GM21723 (cell line): ENCODE results near the gene CYLC1.

Source experiments
- ATAC-seq: cut with Tn5 transposase; IDR thresholded peaks from one replicate; pipeline ENCODE4 v1.9.1; 2021; ENCODE audit warnings: mild to moderate bottlenecking, moderate library complexity; ENCODE audit not compliant: unreplicated experiment

The CYLC1 gene

DNA sequence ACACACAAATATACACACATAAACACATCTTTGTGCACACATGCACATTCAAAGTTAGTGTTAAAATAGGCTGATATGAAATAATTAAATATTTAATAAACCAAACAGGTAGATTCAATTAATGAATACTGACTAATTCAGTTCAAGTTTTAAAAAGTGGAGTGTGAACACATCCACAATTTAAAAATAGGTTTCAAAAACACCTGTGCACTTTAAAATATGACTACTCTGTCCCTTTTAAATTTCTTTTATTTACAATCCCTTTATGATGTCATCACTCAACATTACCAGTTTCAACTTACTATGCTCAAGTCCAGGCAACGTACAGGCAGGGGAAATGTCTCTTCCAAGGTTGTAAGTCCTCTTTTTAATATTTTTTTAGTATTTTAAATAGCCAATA lies at the start of gene CYLC1:
Gene CYLC1, plus strand, starts transcription at position 301 of the 400 bp plus-strand sequence. Its CDS starts 37 bp downstream, at position 338.
- no peak for ATAC-seq

DNA sequence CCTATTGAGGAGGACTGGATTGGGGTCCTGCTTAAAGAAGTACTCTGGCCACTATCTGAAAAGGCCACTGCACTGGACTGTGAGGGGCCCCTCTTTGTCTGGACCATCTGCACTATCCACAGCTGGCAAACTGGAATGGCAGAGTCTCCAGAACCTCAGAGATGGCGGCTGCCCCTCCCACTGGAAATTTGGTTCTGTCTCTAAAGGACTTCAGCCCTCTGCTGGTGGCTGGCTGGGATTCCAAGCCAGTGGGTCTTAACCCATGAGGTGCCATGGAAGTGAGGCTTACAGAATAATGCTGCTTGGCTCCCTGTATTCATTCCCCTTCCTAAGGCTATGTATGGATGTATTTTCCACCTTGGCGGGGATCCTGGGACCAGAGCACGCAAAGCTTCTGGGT lies 41.6 kb upstream of the CYLC1 start:
- no peak for ATAC-seq

DNA sequence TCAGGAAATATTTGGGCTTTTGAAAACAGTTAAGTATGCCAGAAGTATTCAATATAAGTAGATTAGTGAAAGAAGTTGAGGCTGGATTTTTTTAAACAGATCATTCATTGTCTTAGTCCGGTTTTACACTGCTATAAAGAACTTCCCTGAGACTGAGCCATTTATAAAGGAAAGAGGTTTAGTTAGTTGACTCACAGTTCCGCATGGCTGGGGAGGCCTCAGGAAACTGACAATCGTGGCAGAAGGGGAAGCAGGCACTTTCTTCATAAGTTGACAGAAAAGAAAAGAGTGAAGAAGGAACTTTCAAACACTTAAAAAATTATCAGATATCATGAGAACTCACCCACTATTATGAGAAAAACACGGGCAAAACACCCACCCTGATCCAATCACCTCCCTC lies 31.1 kb upstream of the CYLC1 start:
- ATAC-seq = peak; percentile 65

DNA sequence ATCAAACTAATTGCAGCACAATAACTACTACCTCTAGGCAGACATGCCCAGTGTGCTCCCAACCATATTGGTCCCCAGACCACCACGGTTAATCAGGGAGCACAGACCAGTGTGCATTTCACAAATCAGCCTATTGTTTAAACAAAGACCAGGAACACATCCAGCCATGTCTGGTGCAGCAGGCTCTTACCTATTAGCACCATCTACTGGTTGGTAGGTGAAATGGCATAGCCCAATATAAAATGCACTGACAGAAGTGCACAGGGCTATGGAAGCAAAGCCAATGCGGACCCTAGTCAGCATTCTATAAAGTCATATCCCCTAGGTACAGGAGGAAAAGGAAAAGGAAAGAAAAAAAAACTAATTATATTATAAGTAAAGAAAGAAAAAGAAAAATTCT lies 15.5 kb upstream of the CYLC1 start:
- peak; percentile 99 for ATAC-seq

DNA sequence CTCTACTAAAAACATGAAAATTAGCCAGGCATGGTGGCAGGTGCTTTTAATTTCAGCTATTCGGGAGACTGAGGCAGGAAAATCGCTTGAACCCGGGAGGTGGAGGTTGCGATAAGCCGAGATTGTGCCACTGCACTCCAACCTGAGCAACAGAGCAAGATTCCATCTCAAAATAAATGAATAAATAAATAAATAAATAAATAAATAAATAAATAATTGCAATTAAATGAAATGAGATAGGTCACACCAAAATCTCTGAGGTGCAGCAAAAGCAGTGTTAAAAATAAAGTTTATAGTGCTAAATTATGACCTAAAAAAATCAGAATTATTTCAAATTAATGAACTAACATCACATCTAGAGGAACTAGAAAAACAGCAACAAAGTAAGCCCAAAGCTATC lies 13.6 kb upstream of the CYLC1 start:
- no peak for ATAC-seq

DNA sequence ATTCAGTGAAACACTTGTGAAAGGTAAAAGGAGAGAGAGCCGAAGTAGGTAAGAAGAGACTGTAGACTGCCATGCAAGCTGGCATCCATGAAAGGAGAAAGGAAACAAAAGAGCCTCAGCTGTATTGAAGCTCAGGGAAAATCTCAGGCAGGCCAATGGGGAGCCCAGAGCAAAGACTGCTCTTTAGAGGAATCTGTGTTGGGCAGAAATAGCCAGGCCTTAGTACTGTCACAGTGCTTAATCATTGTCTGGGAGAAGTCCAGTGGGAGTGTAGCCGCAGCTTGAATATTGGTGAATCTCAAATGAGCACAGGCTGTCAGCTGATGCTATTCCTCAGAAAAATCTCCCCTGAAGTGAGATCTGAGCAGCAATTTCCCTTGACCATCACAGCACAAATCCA lies 27.6 kb downstream of the CYLC1 start:
- no peak for ATAC-seq

DNA sequence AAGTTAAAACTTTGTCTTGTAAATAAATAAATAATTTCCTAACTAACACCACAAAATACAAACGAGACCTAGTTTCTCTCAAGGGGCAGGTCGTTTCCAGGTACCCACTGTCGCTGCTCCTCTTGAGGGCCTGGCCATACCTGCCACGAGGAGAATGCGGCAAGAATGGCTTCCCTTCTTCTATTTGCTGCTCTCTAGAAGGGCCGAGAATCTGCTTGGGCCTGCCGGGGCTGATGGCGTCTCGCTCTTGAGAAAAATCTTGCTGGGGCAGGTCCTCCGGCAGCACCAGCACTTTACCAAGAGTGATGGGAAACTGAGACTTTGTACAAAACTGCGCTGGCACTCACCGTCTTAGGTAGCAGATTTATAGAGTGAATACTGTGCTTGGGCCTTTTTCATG lies 31.5 kb downstream of the CYLC1 start:
- no peak for ATAC-seq

GRCh38 chrX:83906921-83907320 lies 46.0 kb downstream of the CYLC1 start:
- no peak for ATAC-seq

DNA sequence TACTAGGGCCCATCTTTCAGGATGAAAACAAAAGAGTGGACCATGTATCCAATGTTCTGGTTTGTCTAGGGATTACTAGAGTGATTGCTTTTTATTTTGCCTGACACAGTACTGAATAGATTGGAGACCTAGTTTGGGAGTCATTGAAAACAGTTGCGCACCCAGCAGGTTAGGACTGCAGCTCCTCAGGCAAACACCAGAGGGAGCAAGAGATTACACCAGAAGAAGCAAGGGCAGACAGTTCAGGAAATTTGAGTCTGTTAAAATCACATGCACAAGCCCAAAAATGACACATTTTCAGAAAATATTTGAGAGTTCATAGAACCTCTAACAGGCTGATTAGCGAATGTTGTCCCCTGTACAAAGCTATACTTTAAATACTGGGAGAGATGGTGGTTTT lies 55.6 kb downstream of the CYLC1 start:
- ATAC-seq = no peak

- ATAC-seq = no peak
Observed at GRCh38 chrX:83934220-83934619, 73.3 kb downstream of the CYLC1 start.
